Measurements from ENCODE around the gene PARP16.

GRCh38 chr15:65327651-65328393 lies 41.1 kb upstream of the PARP16 start:
- no peak for TF ChIP-seq CTCF (IDR thresholded peaks at IDR 0.05)
- TF ChIP-seq POLR2A (IDR thresholded peaks at IDR 0.05): no peak

Measured in testis (tissue), 2 donors.